Thyroid gland (tissue), 4 donors: Measurements from ENCODE around the gene NGFR. TPM values are rescaled to one million over a fixed set of nuclear protein-coding genes. Genes with fewer than 3 reads are reported as not detected.

Source experiments
- DNase-seq, 2 donors: peaks; one replicate each; pipeline ENCODE4 v3.0.0-alpha.2; 2019
- H3K27ac ChIP-seq, 3 donors: fragments of 200-600 bp; sonication (generic); 1 replicate in 2 of 3; 2 replicates in 1 of 3; pipeline ENCODE4 v1.5.1; 2016 to 2019; ENCODE audit warnings: mild to moderate bottlenecking in 1 of 3, moderate library complexity in 1 of 3
- H3K27me3 ChIP-seq: fragments of 200-600 bp; sonication (generic); one replicate; pipeline ENCODE4 v1.5.1; 2019
- H3K36me3 ChIP-seq, 2 donors: fragments of 200-600 bp; sonication (generic); one replicate each; pipeline ENCODE4 v1.5.1; 2016 to 2019
- H3K4me1 ChIP-seq, 2 donors: fragments of 200-600 bp; sonication (generic); one replicate each; pipeline ENCODE4 v1.5.1; 2017 to 2019
- H3K4me3 ChIP-seq, 3 donors: fragments of 200-600 bp; sonication (generic); replicated peaks in 1 of 3; 1 replicate in 2 of 3; 2 replicates in 1 of 3; pipeline ENCODE4 v1.5.1; 2016; ENCODE audit warnings: mild to moderate bottlenecking in 1 of 3
- H3K9me3 ChIP-seq: fragments of 200-600 bp; sonication (generic); one replicate; pipeline ENCODE4 v1.5.1; 2017
- POLR2A ChIP-seq, 2 donors: fragments of 450-650 bp; IDR thresholded peaks; one replicate each; pipeline ENCODE4 v1.6.1; 2017; ENCODE audit warnings: antibody characterized with exemption in 2 of 2, mild to moderate bottlenecking in 2 of 2, moderate library complexity in 1 of 2
- WGBS, 2 donors: methylation state at CpG; one replicate each; pipeline ENCODE4 v1.1.5; 2017; 5-methylcytosine and 5-hydroxymethylcytosine counted together
- intact Hi-C: fragments of 100-400 bp; cut with DNase I; formaldehyde crosslinking; loops from one replicate; pipeline ENCODE4 v1.15.1; 2023
- total RNA-seq, 4 donors: library from RNA; depleted of rRNA; stranded (reverse); fragments of >200 nt; gene quantifications; one replicate each; pipeline ENCODE4 v1.2.3, GENCODE V29; 2016
- TF ChIP-seq, protein P1 (sequence below), 6 experiments: fragments of 200-600 bp in 3 of 6; fragments of 450-650 bp in 3 of 6; sonication (generic) in 3 of 6; IDR thresholded peaks; one replicate each; pipeline ENCODE4 v1.5.1; 2016 to 2019; ENCODE audit warnings: antibody characterized with exemption in 6 of 6, mild to moderate bottlenecking in 2 of 6, inconsistent platforms in 1 of 6, moderate library complexity in 1 of 6

Gene NGFR
- total RNA-seq, 4 donors from 2014 or later, result 14.5 to 34.0 (median 21.1) TPM

GRCh38 chr17:49465331-49465903, 29.7 kb upstream of the NGFR start:
- 81 to 85% methylated on average over 17 of the region's 17 CpGs for WGBS, 2 donors
- no peak for DNase-seq
- H3K36me3 ChIP-seq, result no peaks in the 10 kb centered on the region
- H3K4me3 ChIP-seq, result no peak overlapping the region
- TF ChIP-seq, protein P1, sequence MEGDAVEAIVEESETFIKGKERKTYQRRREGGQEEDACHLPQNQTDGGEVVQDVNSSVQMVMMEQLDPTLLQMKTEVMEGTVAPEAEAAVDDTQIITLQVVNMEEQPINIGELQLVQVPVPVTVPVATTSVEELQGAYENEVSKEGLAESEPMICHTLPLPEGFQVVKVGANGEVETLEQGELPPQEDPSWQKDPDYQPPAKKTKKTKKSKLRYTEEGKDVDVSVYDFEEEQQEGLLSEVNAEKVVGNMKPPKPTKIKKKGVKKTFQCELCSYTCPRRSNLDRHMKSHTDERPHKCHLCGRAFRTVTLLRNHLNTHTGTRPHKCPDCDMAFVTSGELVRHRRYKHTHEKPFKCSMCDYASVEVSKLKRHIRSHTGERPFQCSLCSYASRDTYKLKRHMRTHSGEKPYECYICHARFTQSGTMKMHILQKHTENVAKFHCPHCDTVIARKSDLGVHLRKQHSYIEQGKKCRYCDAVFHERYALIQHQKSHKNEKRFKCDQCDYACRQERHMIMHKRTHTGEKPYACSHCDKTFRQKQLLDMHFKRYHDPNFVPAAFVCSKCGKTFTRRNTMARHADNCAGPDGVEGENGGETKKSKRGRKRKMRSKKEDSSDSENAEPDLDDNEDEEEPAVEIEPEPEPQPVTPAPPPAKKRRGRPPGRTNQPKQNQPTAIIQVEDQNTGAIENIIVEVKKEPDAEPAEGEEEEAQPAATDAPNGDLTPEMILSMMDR (IDR thresholded peaks at IDR 0.05), result no peak
- TF ChIP-seq POLR2A (IDR thresholded peaks at IDR 0.05), result no peak
- intact Hi-C loops, result no loop called here
- H3K27me3 ChIP-seq, result peaks cover 8% of the 10 kb centered on the region
- no peaks in the 10 kb centered on the region for H3K9me3 ChIP-seq
- H3K27ac ChIP-seq, result no peak overlapping the region
- H3K4me1 ChIP-seq, result peaks cover 6 to 7% of the 10 kb centered on the region in 2 donors

- no peak overlapping the region for H3K27ac ChIP-seq
- no peak for TF ChIP-seq POLR2A (IDR thresholded peaks at IDR 0.05)
- TF ChIP-seq, protein P1 (IDR thresholded peaks at IDR 0.05), result no peak
- DNase-seq, result no peak
- no peaks in the 10 kb centered on the region for H3K9me3 ChIP-seq
- H3K4me1 ChIP-seq, result peaks cover 6 to 7% of the 10 kb centered on the region in 2 donors
- no peaks in the 10 kb centered on the region for H3K36me3 ChIP-seq
- peaks cover 10% of the 10 kb centered on the region for H3K27me3 ChIP-seq
- H3K4me3 ChIP-seq, result no peak overlapping the region
- WGBS, 2 donors, result 62 to 83% methylated on average over 1 of the region's 1 CpG
- intact Hi-C loops, result no loop called here
These were observed 28.7 kb upstream of the NGFR start for GRCh38 chr17:49466436-49466835.

DNA sequence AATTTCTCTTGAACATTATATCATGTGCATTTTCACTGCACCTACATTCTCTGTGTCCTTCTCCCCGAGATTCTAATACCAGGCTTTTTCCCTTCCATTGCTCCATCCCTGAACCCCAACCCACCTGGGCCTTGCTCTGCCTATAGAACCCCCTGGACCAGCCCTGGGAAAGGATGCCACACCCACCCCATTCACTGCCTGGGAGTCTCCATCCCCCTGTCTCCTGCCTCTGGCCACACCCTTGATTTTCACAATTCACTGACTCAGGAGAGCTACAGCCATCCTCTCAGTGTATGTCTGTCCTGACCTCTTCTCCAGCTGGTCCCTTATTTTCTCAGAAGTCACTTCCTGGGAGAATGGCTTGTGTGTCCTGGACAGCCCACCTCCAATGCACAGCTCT, 27.9 kb upstream of the NGFR start:
- H3K4me3 ChIP-seq, result no peak overlapping the region
- 96 to 97% methylated on average over 1 of the region's 1 CpG for WGBS, 2 donors
- TF ChIP-seq, protein P1 (IDR thresholded peaks at IDR 0.05), result no peak
- TF ChIP-seq POLR2A (IDR thresholded peaks at IDR 0.05), result no peak
- no peaks in the 10 kb centered on the region for H3K9me3 ChIP-seq
- DNase-seq, result no peak
- H3K27me3 ChIP-seq, result peaks cover 10% of the 10 kb centered on the region
- intact Hi-C loops, result no loop called here
- peaks cover 6 to 7% of the 10 kb centered on the region in 2 donors for H3K4me1 ChIP-seq
- H3K27ac ChIP-seq, result no peak overlapping the region
- no peaks in the 10 kb centered on the region for H3K36me3 ChIP-seq

DNA sequence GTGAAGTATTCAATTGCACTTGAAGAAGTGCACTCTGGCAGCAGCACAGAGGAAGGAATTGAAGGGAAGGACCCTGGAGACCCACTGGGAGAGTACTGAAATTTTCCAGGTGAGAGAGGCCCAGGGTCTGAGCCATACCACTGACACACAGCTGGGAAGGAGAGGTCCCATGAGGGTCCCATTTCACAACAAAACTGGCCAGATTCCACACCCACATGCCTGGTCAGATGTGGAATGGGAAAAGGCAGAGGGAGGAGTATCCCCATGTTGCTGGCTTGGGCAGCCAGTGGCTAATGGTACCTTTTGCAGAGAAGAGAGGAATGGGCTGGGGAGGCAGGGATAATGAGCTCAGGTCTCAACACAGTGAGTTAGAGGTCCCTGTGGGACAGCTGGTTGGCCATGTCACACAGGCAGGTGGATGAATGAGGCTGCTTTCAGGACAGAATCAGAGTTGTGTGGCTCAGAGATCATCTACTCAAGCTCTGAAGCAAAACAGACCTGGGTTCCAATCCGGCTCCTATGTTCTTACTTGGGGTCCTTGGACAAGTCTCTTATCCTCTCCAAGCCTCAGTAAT, 26.2 kb upstream of the NGFR start:
- TF ChIP-seq POLR2A (IDR thresholded peaks at IDR 0.05), result no peak
- TF ChIP-seq, protein P1 (IDR thresholded peaks at IDR 0.05), result no peak
- DNase-seq, result no peak
- Histone ChIP-seq H3K4me3 (no peak overlapping the region), H3K4me1 (peaks cover 6 to 7% of the 10 kb centered on the region in 2 donors), H3K9me3 (no peaks in the 10 kb centered on the region), H3K27me3 (peaks cover 10% of the 10 kb centered on the region), H3K27ac (no peak overlapping the region), H3K36me3 (no peaks in the 10 kb centered on the region)
- intact Hi-C loops, result no loop called here
- 88 to 100% methylated on average over 1 of the region's 1 CpG for WGBS, 2 donors
